ENCODE data around the gene PLAGL1.
A peak's percentile ranks its signal among the peaks of the same experiment; 100 is the strongest.

The PLAGL1 gene

DNA sequence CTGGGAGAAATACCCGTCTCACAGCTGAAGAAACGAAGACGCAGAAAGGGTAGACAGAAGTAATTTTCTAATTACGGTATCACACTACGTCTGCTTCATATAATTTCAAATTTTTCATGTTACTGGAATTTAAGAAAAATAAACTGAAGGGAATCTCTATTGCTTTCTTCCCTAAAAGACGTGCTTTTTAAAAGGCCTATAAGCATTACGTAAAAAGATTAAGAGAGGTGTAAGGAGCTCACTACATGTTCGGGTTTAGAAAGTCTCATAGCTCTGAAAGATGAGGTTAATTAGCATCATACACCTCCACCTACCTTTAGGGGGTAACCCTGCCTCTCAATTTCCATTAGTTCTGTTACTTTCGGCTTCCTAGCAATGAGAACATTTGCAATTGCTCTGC lies 787 bp upstream of the PLAGL1 start:
- DNase-seq, result no peak

DNA sequence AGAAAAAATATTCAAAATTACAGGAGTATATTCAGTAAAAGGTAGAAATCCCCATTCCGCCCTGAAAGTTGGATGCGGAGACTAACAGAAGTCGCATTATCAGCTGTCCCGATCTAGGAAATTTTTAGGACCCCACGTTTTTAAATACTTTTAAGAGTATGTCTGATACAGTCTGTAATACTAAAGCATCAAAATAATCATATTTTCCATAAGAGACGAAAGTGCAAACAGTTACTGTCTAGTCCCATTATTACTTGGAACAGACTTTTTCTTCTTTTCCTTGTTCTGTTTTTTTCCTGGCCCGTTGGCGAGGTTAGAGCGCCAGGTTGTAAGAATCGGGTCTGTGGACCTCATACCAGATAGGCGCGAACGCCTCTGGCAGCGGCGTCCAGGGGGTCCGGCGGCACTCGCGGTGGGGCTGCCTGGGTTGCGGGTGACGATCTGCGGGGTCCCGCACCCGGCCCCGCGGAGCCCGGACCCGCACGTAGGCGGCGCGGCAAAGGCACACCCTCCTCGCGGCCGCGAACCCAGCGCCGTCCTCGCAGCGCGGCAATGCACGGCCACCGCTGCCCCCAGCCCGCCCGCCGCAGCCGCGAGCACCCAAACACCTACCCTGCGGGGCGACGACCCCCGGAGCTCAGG lies 460 bp downstream of the PLAGL1 start:
- DNase-seq, result peak; percentile 18

DNA sequence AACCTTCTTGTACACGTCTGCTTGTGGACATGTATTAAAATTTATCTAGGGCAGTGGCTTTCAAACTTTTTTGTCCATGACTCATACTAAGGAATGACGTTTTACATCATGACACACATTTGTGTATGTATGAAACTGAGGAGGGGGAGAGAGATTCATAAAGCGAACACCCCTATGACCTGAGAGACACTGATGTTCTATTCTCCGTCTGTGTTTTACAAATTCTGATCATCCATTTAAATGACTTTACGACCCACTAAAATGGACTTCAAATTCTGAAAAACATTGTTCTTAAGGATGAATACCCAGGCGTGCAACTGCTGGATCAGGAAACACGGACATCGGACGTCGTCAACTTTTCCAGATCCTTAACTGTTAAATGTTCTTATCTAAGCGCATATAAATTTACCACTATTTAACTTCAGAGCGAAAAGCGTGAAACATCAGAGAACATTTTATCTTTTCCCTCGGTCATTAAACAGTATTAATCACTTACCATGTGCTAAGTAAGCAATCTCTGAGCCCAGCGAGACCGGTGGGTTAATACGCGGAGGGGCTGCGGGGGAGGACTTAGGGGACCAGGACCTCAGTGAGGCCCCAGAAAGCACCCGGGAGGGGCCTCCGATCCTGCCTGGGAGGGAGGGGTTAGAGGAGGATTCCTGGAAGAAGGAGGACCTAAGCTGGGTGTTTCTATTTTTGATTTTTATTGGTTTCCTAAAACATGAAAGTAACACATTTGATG lies 1.2 kb downstream of the PLAGL1 start:
- DNase-seq, result no peak

DNA sequence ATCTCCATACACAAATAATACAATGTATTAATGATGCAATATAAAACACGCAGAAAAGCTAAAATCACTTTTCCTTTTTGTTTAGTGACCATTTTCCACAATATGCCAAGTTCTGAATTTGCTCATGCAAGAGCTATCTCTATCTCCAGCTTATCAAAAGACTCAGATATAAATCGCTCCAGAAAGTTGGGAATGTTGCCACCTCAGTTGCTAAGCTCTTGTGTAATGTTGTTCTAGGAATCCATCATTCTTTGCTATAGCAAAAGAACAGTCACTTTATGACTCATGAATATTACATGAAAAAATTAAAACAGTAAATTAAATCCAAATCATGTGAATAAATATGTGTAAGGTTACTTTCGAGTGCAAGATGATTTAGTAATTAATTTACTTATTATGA lies 8.7 kb downstream of the PLAGL1 start:
- DNase-seq, result no peak

DNA sequence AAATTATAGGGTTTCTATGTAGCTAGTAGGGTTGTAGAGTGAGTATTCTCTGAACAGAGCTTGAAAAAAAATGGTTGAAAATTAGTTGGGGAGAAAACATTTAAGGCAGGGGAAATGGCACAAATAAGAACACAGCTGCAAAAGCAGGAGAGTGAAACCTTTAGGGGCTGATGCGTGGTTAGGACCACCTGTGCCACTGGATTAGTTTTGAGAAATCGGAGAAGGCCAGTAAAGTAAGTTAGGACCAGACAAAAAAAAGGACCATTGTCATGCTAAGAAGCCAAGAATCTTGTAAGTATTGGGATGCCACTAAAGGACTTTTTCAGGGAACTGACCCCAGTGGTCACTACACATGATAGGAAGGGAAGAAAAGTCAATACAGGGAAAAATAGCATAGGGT lies 9.4 kb downstream of the PLAGL1 start:
- DNase-seq, result no peak

DNA sequence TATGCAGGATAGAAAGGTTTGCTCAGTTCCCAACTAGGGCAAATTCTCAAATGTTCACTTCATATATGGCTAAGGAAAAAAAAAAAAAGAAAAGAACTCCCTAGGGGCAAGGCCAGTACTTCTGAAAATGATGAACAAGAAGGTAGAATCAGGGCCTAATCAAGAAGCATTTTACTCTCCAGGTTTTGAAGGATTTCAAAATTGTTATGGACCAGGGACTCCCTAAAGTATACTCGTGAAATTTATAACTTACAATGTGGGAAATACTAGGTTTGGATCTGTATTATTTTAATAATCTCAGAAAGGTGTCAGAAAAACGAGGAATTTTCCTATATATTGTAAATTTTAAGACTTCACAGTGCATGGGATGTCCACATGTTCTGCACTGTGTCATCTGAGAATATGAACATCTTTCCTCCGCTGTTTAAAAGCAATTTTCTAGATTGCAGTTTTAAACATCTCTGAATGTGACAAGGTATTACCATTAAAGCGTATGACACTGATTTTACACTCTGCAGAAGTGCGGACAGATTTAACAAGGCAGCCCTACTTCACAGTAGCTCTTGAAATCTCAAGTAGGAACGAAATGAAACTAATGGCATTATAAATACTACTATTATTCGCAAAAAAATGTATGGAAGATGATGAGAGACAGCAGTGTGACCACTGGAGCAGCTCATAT lies 14.0 kb downstream of the PLAGL1 start:
- no peak for DNase-seq

DNA sequence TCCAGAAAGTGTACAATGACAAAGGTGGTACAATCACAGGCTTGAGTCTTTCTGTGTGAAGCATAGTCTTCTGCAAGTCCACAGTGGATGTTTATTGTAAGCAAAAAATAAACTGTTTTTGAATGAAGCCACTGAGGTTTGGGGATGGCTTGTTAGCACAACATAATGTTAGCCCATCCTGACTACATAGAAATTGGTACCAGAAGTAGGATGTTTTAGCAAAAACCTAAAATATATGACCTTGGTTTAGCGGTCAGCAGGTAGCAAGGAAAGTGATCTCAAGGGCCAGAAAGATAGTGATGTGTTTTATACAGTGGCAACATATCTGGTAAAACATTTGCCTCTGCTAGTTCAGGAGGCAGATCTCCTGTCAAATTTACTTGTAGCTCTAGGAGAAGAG lies 15.8 kb downstream of the PLAGL1 start:
- DNase-seq, result no peak

DNA sequence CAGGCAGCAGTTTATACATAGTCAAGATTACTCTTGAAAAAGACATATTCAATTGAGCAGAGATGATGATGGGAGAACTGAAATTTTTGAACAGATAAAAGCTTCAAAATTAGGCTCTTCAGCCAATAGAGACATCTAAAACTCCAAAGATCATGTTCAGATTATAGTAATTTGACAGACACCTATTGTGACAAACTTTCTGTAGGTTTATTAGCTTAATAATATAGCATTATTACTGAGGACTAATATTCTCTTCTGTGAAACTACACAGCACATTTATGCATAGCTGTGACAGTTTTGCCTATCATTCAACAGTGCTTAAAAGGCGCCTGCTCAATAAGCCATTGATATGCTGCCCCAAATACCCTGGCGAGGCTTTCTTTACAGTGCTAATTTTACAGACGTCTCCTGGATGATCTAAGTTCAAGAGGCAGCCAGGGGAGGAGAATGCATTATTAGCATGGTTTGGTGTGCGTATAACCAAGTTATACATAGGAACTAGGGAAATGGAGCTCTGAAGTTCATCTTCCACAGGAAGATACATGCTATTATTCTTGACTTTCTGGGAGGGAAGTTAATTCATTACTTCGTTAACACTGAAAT lies 21.5 kb downstream of the PLAGL1 start:
- DNase-seq, result no peak

DNA sequence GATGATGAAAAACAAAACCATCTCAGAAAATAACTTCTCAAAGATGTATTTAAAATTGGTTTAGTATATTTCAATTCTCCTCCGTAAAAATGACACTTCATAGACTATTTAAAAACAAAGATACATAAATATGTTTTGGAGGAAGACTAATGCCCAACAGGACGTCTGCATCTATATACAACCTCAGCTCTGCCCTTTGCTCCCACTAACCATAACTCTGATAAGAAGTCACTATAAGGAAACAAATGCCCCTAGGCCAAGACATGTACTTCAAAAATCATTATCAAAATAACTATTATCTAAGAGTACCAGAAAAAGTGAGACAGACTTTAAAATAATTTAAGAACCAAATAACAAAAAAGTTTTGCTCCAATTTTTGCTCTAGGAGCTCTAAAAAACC lies 23.4 kb downstream of the PLAGL1 start:
- DNase-seq, result no peak

DNA sequence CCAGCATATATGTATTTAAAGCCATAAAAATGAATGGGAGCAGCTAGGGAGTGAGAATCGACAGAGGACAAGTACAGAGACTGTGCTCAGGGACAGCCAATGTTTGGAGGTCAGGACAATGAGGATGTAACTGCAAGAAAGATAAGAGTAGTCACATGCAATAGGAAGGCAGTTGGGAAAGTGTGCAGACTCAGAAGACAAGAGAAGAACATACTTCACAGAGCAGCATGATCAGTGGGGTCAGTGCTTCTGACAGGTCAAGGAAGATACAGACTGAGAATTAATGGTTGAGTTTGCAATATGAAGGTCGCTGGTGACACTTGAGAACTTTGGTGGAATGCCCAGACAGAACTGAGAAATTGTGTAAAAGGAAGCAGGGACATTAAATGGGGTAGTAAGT lies 25.1 kb downstream of the PLAGL1 start:
- DNase-seq, result no peak

DNA sequence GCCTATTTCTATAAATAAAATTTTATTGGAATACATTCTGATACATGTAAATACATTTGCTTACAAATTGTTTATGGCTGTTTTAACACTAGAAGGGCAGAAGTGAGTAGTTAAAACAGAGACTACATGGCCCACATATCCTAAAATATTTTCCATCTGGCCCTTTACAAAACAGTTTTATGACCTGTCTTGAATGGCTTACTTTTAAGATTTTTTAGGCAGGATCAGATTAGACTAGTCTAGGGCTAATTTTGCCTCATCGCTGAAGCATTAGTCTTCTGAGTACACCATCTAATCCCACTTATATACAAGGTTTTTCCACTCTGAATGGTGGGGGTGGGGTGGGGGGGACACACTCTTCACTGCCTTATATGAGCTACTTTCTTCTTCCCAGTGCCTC lies 27.1 kb downstream of the PLAGL1 start:
- DNase-seq, result no peak

DNA sequence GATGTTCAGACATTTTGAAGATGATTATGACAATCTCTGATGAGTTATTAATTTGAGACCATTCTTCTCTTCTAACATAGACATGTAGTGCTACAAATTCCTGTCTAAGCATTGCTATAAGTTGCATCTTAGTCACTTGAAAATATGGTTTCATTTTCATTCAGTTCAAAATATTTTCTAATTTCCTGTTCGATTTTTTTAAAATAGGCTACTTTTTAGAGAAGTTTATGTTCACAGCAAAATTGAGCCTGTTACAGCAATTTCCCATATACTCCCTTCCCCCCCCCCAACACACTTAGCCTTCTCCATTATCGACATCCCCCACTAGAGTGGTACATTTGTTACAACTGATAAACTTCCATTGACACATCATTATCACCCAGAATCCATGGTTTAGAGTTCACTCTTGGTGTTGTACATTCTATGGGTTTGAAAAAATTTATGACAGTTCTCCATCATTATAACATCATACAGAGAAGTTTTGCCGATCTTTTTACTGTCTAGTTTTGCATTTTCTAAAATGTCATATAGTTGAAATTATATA lies 31.2 kb downstream of the PLAGL1 start:
- no peak for DNase-seq

DNA sequence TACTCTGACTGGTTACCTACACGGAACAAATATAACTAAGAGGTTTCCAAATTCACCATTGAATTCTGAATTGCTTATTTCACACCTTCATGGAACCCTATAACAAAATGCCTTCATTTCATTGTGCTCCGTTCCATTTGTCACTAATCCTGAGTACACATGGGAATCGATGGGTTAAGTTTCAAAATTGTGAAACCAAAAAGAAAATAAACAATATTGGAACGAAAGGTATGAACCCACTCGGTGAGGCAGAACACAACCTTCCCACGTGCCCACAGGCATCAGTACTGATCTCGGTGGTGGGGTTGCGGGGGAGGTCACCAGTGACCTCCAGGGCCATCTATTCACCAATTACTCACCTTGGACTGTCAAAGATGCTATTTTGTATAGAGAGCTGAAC lies 34.0 kb downstream of the PLAGL1 start:
- DNase-seq, result no peak

DNA sequence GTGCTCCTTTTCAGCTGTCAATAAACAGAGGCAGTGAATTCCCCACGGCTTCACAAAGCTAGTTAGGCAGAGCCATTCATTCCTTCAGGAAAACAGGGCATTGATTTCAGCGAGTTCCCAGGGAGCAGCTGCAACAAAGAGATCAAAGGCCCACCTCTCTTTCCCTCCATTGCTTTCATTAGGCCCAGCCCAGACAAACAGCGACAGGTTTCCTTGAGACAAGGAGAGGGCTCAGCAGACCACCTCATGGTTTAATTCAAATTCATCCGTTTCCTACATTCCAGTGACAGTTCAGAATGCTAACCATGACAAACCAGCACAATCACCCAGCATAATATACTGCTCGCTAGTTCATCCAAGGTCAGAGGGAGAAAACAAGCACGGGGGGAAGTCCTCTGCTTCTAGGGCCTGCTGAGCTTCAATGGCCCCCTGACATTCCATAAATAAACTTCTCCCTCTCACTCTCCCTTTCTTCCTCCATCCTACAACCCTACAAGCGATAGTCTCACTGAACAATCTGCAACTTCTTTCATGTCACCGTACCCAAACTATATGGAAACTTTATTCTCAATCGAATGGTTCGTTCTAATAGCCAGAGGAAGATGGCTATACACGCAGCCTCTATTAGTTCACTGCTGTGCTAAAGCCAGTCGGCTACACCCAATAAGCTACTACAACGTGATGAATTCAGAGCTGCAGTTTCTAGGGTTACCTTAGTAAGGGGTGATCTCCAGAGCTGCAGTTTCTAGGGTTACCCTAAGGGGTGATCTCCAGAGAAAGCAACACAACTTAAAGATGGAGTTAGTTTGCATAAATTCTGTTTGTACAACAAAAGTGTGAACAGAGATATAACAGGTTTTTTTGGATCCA lies 34.7 kb downstream of the PLAGL1 start:
- DNase-seq, result no peak

DNA sequence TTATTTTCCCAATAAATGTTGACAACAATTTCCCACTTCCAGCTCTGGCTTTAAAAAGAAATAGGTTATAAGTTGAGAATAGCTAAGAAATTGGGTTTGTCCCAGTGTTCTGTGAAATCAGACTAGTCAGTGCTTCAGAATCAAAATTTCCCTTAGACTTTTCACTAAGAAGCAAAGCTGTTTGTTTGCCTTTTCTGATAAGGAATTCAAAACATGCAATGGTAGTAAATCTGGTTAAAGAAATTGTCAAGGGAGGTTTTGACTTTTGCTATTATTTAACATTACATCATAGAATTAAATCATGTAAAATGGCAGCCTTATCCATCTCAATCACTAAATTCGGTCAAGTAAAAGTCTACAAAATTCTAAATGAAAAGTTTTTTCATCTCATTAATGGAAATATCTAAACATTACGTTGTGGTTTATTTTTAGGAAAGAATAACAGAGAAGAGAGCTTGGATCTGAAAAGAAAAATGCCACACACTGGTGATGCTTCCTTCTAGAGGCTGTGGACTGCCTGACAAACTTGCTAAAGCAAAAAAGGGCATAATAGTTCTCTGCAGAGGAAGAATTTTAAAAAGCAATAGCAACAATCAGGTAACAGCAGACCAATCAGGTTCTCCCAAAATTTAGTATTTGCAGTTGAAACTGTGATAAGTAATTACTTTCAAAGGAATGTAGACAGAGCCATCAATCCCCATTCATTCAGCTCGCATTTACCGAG lies 36.4 kb downstream of the PLAGL1 start:
- DNase-seq, result no peak

DNA sequence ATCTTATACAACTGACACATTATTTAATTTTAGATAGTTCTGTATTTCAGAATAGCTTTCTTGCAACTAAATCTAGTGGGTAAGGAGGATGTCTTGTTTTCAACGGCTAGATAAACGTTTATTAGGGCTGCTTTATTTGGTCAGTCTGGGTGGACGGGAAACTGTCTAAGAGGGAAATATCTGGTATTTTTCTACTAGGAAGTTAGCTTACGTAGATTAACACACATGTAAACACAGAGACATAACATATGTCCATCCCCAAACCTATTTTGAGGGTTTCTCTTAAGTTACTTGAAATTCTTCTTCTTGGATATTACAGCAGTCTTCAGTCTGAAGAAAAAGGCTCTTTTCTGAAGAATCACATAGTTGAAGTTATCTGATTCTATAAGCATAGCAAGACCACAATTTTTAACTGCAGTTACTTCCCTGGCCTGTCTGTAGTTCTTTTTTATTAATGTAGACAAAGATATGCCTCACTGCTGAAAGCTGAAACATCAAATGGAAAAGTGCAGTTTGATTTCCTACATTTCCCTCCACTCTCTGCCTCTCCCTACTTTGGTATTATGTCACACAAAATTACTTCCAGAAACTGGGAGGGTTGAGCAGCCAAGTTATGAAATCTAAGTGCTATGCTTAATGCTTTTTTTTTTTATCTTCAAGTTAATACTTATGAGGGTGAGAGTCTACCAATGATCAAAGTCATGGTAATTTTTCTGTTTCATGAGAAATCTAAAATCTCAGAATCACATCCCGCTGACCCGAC lies 37.4 kb downstream of the PLAGL1 start:
- DNase-seq, result no peak

DNA sequence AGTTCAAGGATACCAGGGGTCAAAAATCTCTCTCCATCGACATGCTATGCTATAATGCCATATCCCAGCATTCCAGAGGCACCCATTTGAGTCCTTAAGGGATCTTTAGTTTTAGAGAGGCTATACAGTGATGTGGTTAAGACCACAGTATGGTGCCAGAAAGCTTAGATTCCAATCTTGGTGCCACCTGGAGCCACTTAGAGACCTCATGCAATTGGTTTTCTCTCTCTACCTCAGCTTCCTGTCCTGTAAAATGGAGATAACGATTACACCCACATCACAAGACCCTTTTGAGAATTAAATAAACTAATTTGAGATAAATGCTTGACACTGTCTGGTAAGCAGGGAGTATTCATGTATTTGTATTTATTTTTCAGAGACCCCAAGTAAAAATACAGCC lies 39.0 kb downstream of the PLAGL1 start:
- DNase-seq, result no peak

DNA sequence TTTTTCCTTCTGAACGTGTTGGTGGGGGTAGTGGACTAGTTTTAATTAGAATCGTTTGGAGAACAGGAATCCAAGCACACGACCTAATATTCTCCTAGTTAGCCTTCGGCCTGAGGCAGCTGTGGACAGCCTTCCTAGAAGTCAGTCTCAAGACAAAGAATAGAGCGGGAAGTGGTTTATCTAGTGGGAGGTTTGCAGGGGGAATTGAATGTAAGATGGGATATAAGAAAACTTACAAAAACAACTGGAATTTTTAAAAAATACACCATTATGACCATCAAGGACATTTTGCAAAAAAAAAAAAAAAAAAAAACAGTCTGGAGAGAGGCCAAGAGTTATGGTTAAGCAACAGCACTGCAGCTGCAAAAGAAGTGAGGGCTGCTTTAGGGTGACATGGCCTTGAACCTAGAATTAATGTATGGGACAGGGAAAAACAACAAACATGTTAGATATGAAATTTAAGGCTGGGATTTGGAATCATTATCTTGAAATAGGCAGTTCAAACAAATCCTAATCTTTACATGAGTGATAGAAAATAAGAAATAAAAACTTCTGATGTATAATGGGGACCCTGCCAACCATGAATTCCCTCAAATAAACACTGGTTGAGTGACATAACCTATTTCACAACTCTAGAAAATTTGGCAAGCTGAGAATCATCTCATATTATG lies 40.2 kb downstream of the PLAGL1 start:
- DNase-seq, result no peak

DNA sequence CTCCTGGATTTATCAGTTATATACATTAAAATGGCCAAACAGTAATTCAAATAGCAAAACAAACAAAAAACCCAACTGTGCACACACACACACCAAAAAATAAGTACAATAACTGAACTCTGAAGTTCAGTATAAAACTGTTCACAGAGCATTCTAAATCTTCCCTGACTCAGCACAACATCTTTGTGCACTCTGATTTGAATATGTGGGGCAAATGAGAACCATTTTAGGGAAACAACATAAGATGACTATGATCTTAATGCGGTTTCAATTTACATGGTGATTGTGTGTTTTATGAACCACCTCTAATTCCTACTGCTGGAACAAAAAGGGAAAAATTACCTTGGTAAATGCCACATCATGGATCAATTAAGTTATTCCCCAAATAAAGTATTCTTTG lies 41.7 kb downstream of the PLAGL1 start:
- no peak for DNase-seq

DNA sequence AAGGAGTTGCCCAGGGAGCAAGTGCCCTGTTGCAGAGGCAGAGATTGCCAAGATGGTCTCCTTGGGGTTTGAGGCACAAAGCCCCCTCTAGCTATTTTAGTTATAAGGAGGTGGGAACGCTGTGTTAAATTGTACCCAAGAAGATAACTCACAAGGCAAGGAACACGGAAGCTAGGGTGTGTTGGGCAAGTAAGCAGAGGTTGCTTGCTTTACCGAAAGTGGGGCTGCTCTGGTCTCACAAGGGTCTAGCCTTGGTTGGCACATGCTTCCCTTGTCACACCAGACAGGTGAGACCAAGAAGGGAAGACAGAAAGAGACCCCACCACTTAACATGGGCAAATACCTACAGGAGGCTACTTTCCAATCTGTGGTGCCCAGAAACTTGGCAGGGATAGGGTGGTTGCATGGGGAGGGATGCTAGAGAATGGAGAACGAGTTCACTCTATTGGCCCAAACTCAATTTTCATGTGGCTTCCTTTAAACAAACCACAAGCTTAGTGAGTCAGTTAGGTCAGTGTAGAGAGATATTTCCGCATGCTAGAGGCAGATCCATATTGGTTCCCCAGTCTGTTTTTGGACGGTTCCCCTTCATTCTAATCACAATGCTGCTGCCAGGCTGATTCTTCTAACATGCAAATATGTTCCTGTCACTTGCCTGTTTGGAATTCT lies 42.4 kb downstream of the PLAGL1 start:
- no peak for DNase-seq

All from NCI-H69 (cell line).